DOHH2 (cell line): ENCODE data around the gene ELAVL3.
"Not testable (repeated sequence)": the region's sequence is repeated elsewhere in the genome, so short reads cannot be mapped to it uniquely, and the experiment has no call there.

Source experiments
- H3F3A ChIP-seq: fragments of 200-600 bp; sonication (generic), shearing (Covaris generic); 2 replicates; pipeline ENCODE4 v1.6.0; 2016; ENCODE audit warnings: antibody characterized with exemption, mild to moderate bottlenecking; ENCODE audit not compliant: control insufficient read depth, insufficient read depth
- H3K27ac ChIP-seq: fragments of 200-600 bp; sonication (generic); 2 replicates; pipeline ENCODE4 v1.5.1; 2014; ENCODE audit warnings: low read depth, mild to moderate bottlenecking, low read length, moderate library complexity
- H3K27me3 ChIP-seq: fragments of 200-600 bp; sonication (generic); 2 replicates; pipeline ENCODE4 v1.6.1; 2014; ENCODE audit warnings: mild to moderate bottlenecking, low read length, mixed read lengths; ENCODE audit not compliant: control insufficient read depth
- H3K36me3 ChIP-seq: fragments of 200-600 bp; sonication (generic); 2 replicates; pipeline ENCODE4 v1.6.1; 2014; ENCODE audit warnings: mild to moderate bottlenecking, low read length, moderate library complexity, mixed read lengths; ENCODE audit not compliant: control insufficient read depth
- H3K4me1 ChIP-seq: fragments of 200-600 bp; sonication (generic); 2 replicates; pipeline ENCODE4 v1.6.1; 2014; ENCODE audit warnings: mild to moderate bottlenecking, low read length, mixed read lengths; ENCODE audit not compliant: control insufficient read depth
- H3K4me2 ChIP-seq: fragments of 200-600 bp; sonication (generic); 2 replicates; pipeline ENCODE4 v1.6.0; 2014; ENCODE audit warnings: mild to moderate bottlenecking, low read length, moderate library complexity
- H3K4me3 ChIP-seq: fragments of 200-600 bp; sonication (generic); 2 replicates; pipeline ENCODE4 v1.5.1; 2014; ENCODE audit warnings: mild to moderate bottlenecking, low read length, mixed read lengths
- H3K79me2 ChIP-seq: fragments of 200-600 bp; sonication (generic); 2 replicates; pipeline ENCODE4 v1.6.1; 2014; ENCODE audit warnings: mild to moderate bottlenecking, low read length, mixed read lengths; ENCODE audit not compliant: control insufficient read depth
- H3K9me2 ChIP-seq: fragments of 200-600 bp; sonication (generic); replicated peaks from 2 replicates; pipeline ENCODE4 v1.6.1; 2014; ENCODE audit warnings: mild to moderate bottlenecking, low read length, mixed read lengths; ENCODE audit not compliant: control insufficient read depth
- H3K9me3 ChIP-seq: fragments of 200-600 bp; sonication (generic); 2 replicates; pipeline ENCODE4 v1.6.1; 2014; ENCODE audit warnings: antibody characterized with exemption, low read length, mixed read lengths; ENCODE audit not compliant: control insufficient read depth, insufficient read depth
- H4K20me1 ChIP-seq: fragments of 200-600 bp; sonication (generic); 2 replicates; pipeline ENCODE4 v1.6.0; 2014; ENCODE audit warnings: low read depth, mild to moderate bottlenecking, antibody characterized with exemption, low read length, moderate library complexity; ENCODE audit not compliant: control insufficient read depth, insufficient read depth
- CTCF ChIP-seq: fragments of 200-600 bp; sonication (generic); IDR thresholded peaks from one replicate; pipeline ENCODE4 v1.5.1; 2014; ENCODE audit warnings: antibody characterized with exemption, mild to moderate bottlenecking, low read depth, low read length; ENCODE audit not compliant: poor library complexity, severe bottlenecking
- EZH2phosphoT487 ChIP-seq: fragments of 200-600 bp; sonication (generic); IDR thresholded peaks from 2 replicates; pipeline ENCODE4 v1.6.1; 2017; ENCODE audit warnings: borderline replicate concordance, mild to moderate bottlenecking, antibody characterized with exemption, low read length, moderate library complexity, mixed read lengths

ELAVL3 gene

GRCh38 chr19:11475861-11476260, 5.0 kb downstream of the ELAVL3 start:
- Histone ChIP-seq H3K4me1 (peaks cover 5% of the 10 kb centered on the region; the same call in 1 of the 2 replicates), H3K27me3 (peaks cover 10% of the 10 kb centered on the region), H3K27ac (no peak overlapping the region), H4K20me1 (no peaks in the 10 kb centered on the region), H3F3A (peaks cover 4% of the 10 kb centered on the region; the same call in 1 of the 2 replicates), H3K79me2 (no peaks in the 10 kb centered on the region), H3K9me3 (no peaks in the 10 kb centered on the region), H3K4me2 (no peak overlapping the region), H3K4me3 (no peak overlapping the region), H3K36me3 (no peaks in the 10 kb centered on the region), H3K9me2 (no peaks in the 10 kb centered on the region)
- TF ChIP-seq CTCF (no peak), EZH2phosphoT487 (no peak)

- not testable (repeated sequence) for H3K27ac ChIP-seq, H3F3A ChIP-seq, H3K36me3 ChIP-seq, H3K4me3 ChIP-seq, H3K79me2 ChIP-seq, H3K9me3 ChIP-seq, H3K9me2 ChIP-seq, H3K4me1 ChIP-seq, H3K4me2 ChIP-seq, H4K20me1 ChIP-seq
- peaks cover 10% of the 10 kb centered on the region for H3K27me3 ChIP-seq
These were observed 5.5 kb downstream of the ELAVL3 start for GRCh38 chr19:11475343-11475742.

GRCh38 chr19:11473725-11474124, 7.1 kb downstream of the ELAVL3 start:
- peaks cover 10% of the 10 kb centered on the region for H3K27me3 ChIP-seq
- H3K9me2 ChIP-seq: no peaks in the 10 kb centered on the region
- H3K79me2 ChIP-seq: no peaks in the 10 kb centered on the region
- H3F3A ChIP-seq: peaks cover 4% of the 10 kb centered on the region; the same call in 1 of the 2 replicates
- TF ChIP-seq CTCF (no peak), EZH2phosphoT487 (no peak)
- no peak overlapping the region for H3K4me2 ChIP-seq
- peaks cover 2% of the 10 kb centered on the region; the same call in 1 of the 2 replicates for H3K4me1 ChIP-seq
- no peak overlapping the region for H3K4me3 ChIP-seq
- no peaks in the 10 kb centered on the region for H3K9me3 ChIP-seq
- H4K20me1 ChIP-seq: no peaks in the 10 kb centered on the region
- no peaks in the 10 kb centered on the region for H3K36me3 ChIP-seq
- H3K27ac ChIP-seq: no peak overlapping the region

- H3K9me3 ChIP-seq, H4K20me1 ChIP-seq, H3K27ac ChIP-seq, H3K36me3 ChIP-seq, H3K27me3 ChIP-seq, H3K4me1 ChIP-seq, H3F3A ChIP-seq, H3K4me3 ChIP-seq, H3K4me2 ChIP-seq, H3K9me2 ChIP-seq, H3K79me2 ChIP-seq: not testable (repeated sequence)
These were observed 12.5 kb downstream of the ELAVL3 start for GRCh38 chr19:11468266-11468845.
